ENCODE measurements around the gene MEN1. TPM values are rescaled to one million over a fixed set of nuclear protein-coding genes. Genes with fewer than 3 reads are reported as not detected.

MEN1 gene
- total and polyA plus RNA-seq, 8 donors = 8.7 to 25.3 (median 13.5) TPM

- Histone ChIP-seq H3K36me3 (peaks cover 0 to 27% (median 21%) of the 10 kb centered on the region in 3 donors), H3K4me1 (peaks cover 0 to 6% (median 5%) of the 10 kb centered on the region in 3 donors), H3K27me3 (no peaks in the 10 kb centered on the region), H3K27ac (no peak overlapping the region), H3K9me3 (no peaks in the 10 kb centered on the region), H3K4me3 (no peak overlapping the region)
- peak in 1 of 6 donors; percentile 35 for DNase-seq
- intact Hi-C loops (cut with DNase I) = no loop called here
- 68 to 78% methylated on average over 7 of the region's 7 CpGs for WGBS, 2 donors
- FAIRE-seq = no peak
- no peak for TF ChIP-seq CTCF (IDR thresholded peaks at IDR 0.05)
- no peak for ATAC-seq
Observed at GRCh38 chr11:64760759-64761420, 49.5 kb downstream of the MEN1 start.

- FAIRE-seq (no peak), ATAC-seq (peak; percentile 13 to 43 (median 29))
- TF ChIP-seq CTCF (IDR thresholded peaks at IDR 0.05) = no peak
Observed at GRCh38 chr11:64759722-64760719, 50.3 kb downstream of the MEN1 start, which contains the start of gene PYGM. PYGM (minus strand) TSS chr11:64759974; CDS start chr11:64759898, 76 bp downstream.

GRCh38 chr11:64759131-64759721 lies 51.1 kb downstream of the MEN1 start:
- intact Hi-C loops (cut with DNase I) = no loop called here
- FAIRE-seq = no peak
- no peaks in the 10 kb centered on the region for H3K27me3 ChIP-seq
- WGBS, 2 donors = 71 to 73% methylated on average over 21 of the region's 21 CpGs
- H3K27ac ChIP-seq = no peak overlapping the region
- H3K4me3 ChIP-seq = no peak overlapping the region
- peaks cover 0 to 11% (median 4%) of the 10 kb centered on the region in 3 donors for H3K36me3 ChIP-seq
- H3K4me1 ChIP-seq = peaks cover 0 to 6% (median 5%) of the 10 kb centered on the region in 3 donors
- DNase-seq = peak in 1 of 6 donors; percentile 49
- H3K9me3 ChIP-seq = no peaks in the 10 kb centered on the region
- no peak for ATAC-seq
- TF ChIP-seq CTCF (IDR thresholded peaks at IDR 0.05) = no peak

More at GRCh38 chr11:64759722-64760719, 50.3 kb downstream of the MEN1 start, which contains the start of gene PYGM:
- Histone ChIP-seq H3K27ac (no peak within 1 kb of the TSS), H3K9me3 (no peaks in the 10 kb centered on the region), H3K36me3 (peaks cover 0 to 19% (median 12%) of the 10 kb centered on the region in 3 donors), H3K4me3 (no peak within 1 kb of the TSS), H3K4me1 (peaks cover 0 to 6% (median 5%) of the 10 kb centered on the region in 3 donors), H3K27me3 (no peaks in the 10 kb centered on the region)
- DNase-seq = peak in 1 of 6 donors; percentile 56
- intact Hi-C loops (cut with DNase I) = no loop called here
- whole genome bisulfite sequencing, 2 donors = 67 to 72% methylated on average over 24 of the region's 24 CpGs

GRCh38 chr11:64758330-64759079 lies 51.8 kb downstream of the MEN1 start:
- 86% methylated on average over 15 of the region's 15 CpGs for WGBS, 2 donors
- Histone ChIP-seq H3K27me3 (no peaks in the 10 kb centered on the region), H3K4me3 (no peak overlapping the region), H3K4me1 (peaks cover 0 to 2% (median 2%) of the 10 kb centered on the region in 3 donors), H3K27ac (no peak overlapping the region), H3K9me3 (no peaks in the 10 kb centered on the region), H3K36me3 (peaks cover 0 to 6% (median 0%) of the 10 kb centered on the region in 3 donors)
- ATAC-seq (no peak), FAIRE-seq (no peak), DNase-seq (peak in 1 of 6 donors; percentile 41)
- TF ChIP-seq CTCF (IDR thresholded peaks at IDR 0.05) = no peak
- intact Hi-C loops (cut with DNase I) = no loop called here
